Subcutaneous adipose tissue (tissue), 4 donors: Measurements from ENCODE around the gene GPR146. TPM values are rescaled to one million over a fixed set of nuclear protein-coding genes. Genes with fewer than 3 reads are reported as not detected.

Experiments used
- total RNA-seq, 4 donors: library from RNA; depleted of rRNA; stranded (reverse); fragments of >200 nt; gene quantifications; one replicate each; pipeline ENCODE4 v1.1.0, GENCODE V29; 2016
- TF ChIP-seq, protein P1 (sequence below): fragments of 450-650 bp; IDR thresholded peaks from one replicate; pipeline ENCODE4 v1.5.1; 2016; ENCODE audit warnings: low read depth, mild to moderate bottlenecking, control low read depth, antibody characterized with exemption, moderate library complexity

The GPR146 gene
- total RNA-seq, 4 donors from 2014 or later: 44.0 to 145 (median 61.4) TPM

DNA sequence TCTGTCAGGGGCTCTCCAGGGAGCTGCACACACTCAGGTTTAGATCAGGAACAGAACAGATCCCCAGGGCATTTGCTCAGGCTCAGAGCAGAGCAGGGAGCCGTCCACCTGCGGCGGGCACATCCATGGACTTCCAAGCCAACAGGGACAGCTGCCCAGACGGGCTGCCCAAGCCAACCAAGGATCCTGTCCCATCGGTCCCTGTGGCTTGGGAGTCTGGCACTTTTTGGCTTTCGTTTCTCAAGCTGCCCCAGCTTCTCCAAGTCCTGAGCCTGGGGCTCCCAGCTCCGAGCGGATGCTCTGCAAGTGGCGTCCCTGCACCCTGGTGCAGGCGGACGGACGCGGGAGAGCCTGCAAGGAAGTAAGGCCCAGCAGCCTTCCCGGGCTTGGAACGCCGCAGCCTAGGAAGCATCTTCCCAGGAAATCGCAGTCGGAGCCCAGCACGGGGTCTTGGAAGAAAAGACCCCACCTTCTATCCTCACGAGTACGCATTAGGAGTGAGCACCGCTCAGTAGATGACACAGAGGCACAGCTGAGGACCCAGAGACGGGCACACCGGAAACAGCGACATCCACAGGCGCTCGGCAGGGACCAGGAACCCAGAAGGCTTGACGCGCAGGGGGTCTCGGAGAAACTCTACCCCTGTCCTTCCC is 6.0 kb downstream of the GPR146 start:
- TF ChIP-seq, protein P1, sequence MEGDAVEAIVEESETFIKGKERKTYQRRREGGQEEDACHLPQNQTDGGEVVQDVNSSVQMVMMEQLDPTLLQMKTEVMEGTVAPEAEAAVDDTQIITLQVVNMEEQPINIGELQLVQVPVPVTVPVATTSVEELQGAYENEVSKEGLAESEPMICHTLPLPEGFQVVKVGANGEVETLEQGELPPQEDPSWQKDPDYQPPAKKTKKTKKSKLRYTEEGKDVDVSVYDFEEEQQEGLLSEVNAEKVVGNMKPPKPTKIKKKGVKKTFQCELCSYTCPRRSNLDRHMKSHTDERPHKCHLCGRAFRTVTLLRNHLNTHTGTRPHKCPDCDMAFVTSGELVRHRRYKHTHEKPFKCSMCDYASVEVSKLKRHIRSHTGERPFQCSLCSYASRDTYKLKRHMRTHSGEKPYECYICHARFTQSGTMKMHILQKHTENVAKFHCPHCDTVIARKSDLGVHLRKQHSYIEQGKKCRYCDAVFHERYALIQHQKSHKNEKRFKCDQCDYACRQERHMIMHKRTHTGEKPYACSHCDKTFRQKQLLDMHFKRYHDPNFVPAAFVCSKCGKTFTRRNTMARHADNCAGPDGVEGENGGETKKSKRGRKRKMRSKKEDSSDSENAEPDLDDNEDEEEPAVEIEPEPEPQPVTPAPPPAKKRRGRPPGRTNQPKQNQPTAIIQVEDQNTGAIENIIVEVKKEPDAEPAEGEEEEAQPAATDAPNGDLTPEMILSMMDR: no peak

DNA sequence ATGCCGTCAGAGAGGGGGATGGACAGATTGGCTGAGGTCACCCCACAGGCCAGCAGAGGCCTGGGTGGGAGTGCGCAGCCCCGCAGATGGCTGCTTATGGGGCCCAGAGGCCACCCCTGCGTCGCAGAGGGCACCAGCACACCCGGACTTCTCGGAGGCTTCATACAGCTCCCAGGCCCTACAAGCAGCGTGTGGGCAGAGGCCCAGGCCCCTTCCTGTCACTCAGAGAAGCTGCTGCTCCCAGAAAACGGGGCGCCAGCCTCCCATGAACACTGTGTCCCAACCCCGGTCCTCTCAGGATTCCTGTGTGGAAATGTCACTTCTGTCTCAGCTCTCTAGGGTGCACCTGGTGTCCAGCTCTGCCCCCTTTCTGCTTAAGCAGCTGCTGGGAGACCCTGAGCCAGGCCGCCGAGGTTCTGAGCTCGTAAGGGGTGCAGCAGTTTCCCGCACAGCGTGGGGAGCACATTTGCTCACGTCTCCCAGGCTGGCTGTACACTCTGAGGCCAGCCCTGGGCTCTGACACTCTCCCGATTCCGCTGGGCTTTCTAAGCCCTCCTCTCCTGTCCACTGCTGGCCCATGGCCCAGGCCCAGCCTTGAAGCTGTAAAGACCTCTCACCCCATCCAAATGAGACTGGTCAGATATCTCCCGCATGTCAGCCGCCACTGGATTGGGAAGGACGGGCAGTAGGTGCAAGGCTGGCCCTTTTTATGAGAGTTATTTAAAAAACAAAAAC is 6.8 kb downstream of the GPR146 start:
- TF ChIP-seq, protein P1: no peak

DNA sequence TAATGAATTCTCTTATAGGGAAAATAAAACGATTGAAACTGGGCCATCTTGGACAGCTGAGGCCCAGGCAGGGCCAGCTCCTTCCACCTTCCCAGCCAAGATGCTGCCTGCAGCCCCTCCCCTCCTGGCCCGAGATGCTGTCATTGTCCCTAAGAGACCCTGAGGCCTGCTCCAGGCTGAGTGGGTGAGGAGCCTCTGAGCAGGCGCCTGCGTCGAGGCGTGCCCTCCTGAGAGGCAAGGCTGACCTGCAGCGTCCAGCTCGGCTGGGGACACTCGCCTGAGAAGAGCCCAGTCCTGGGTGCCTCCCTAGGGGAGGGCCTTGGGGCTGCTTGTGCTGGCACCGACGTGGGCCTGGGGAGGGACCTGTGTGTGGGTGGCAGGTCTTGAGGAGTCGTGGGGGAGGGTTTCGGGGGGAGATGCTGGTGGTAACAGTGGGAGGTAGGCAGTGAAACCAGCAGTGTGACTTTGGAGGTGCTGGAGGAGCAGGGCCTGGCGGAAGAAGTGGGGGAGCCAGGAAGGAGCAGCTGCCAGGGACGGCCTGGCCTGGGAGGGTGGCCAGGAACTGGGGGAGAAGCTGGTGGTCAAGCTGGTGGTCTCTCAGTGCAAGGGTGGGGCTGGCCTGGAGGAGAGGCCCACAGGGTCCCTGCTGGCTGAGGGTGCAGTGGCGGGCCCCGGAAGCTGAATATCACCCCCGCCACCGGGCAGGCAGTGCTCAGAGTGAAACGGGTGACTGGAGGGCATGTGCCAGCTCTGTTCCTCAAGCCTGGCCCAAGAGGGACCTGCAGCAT is 7.9 kb downstream of the GPR146 start:
- TF ChIP-seq, protein P1: no peak

DNA sequence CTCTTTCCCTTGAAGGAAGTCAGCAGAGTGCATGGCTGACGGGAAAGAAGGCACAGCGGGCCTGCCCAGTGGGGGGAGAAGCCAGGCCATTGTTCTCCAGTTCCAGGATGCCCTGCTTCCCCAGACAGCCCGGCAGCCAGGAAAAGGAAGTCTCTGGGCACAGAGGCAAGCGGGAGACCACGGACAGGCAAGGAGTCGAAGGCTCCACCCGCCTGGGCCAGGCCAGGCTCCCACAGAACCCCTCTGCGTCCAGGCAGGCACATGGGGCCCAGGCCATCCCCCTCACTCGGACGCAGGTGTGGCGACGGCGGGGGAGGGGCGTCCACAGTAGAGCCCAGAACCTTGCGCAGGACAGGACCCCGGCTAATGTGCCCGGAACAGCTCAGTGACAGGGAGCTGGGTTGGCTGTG is 8.7 kb downstream of the GPR146 start:
- TF ChIP-seq, protein P1: no peak

DNA sequence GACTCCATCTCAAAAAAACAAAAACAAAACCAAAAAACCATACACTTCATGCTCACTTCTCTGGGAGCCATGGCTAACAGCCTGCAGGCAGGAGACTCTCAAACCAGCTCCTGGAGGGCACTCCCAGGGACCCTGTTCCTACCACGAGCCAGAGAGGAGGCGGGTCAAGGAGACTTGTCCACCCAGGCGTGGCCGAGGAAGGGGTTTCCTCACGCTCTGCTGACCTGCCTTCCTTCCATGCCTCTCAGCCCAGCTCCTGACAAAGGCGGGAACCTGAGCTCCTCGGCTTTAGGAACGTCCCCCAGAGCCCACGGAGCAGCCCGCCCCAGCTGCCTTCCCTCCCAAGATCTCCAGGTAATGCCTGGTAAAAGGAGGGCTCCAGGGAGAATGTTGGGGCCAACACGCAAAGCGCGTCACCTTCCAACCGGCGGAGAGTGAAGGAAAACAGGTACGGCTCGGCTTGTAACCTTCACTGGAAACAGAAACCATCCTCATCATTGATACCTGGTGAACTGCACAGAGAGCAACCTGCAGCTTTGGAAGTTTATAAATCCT is 9.5 kb downstream of the GPR146 start:
- TF ChIP-seq, protein P1: no peak

DNA sequence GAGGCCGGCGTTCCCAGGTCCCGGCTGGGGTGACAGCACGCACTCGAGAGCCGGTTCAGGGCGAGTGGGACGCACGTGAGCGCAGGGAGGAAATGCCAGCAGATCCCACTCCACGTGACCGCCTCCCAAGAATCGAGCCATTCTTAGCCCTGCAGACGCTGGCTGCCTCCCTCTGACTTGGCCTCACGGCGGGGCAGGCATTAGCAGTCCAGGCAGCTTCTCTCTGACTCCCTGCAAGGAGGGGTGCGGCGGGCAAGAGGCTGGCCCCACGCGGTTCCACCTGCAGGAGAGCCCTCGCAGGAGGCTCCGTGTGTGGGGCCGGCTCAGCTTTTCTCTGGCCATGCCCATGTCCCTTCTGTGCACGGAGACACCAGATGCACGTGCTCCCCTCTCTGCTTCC is 10.1 kb downstream of the GPR146 start:
- TF ChIP-seq, protein P1: no peak
